Chondrocyte (in vitro differentiated cells): Measurements from ENCODE around the gene PLEKHM2. TPM values are rescaled to one million over a fixed set of nuclear protein-coding genes. Genes with fewer than 3 reads are reported as not detected.

ENCODE experiments used
- DNase-seq: peaks from one replicate; pipeline ENCODE4 v3.0.0; 2021; ENCODE audit warnings: mixed read lengths, low spot score
- H3K27ac Mint-ChIP-seq: one replicate; pipeline ENCODE4 v1.8.0; 2021; ENCODE audit warnings: mild to moderate bottlenecking, moderate library complexity, mixed read lengths; ENCODE audit not compliant: unreplicated experiment
- H3K27me3 Mint-ChIP-seq: 2 replicates; pipeline ENCODE4 v1.8.0; 2021; ENCODE audit warnings: low read depth, mixed read lengths
- H3K36me3 Mint-ChIP-seq: 2 replicates; pipeline ENCODE4 v1.8.0; 2021; ENCODE audit warnings: low read depth, mixed read lengths
- H3K4me1 Mint-ChIP-seq: 2 replicates; pipeline ENCODE4 v1.8.0; 2021; ENCODE audit warnings: low read depth, mild to moderate bottlenecking, mixed read lengths
- H3K4me3 Mint-ChIP-seq: one replicate; pipeline ENCODE4 v1.8.0; 2021; ENCODE audit warnings: mild to moderate bottlenecking, moderate library complexity, mixed read lengths; ENCODE audit not compliant: unreplicated experiment
- H3K9me3 Mint-ChIP-seq: 2 replicates; pipeline ENCODE4 v1.8.0; 2021; ENCODE audit warnings: low read depth, mixed read lengths
- total RNA-seq: library from RNA; stranded (reverse); gene quantifications from 3 replicates; pipeline ENCODE4 v1.2.1, GENCODE V29; 2021
- TF ChIP-seq, protein P1 (sequence below): fragments of 200-600 bp; sonication (generic); IDR thresholded peaks from 2 replicates; pipeline ENCODE4 v1.5.0; 2021; ENCODE audit warnings: antibody characterized with exemption, mild to moderate bottlenecking, moderate library complexity

The PLEKHM2 gene
- total RNA-seq, 1 donor from 2014 or later, result 68.3 TPM

DNA sequence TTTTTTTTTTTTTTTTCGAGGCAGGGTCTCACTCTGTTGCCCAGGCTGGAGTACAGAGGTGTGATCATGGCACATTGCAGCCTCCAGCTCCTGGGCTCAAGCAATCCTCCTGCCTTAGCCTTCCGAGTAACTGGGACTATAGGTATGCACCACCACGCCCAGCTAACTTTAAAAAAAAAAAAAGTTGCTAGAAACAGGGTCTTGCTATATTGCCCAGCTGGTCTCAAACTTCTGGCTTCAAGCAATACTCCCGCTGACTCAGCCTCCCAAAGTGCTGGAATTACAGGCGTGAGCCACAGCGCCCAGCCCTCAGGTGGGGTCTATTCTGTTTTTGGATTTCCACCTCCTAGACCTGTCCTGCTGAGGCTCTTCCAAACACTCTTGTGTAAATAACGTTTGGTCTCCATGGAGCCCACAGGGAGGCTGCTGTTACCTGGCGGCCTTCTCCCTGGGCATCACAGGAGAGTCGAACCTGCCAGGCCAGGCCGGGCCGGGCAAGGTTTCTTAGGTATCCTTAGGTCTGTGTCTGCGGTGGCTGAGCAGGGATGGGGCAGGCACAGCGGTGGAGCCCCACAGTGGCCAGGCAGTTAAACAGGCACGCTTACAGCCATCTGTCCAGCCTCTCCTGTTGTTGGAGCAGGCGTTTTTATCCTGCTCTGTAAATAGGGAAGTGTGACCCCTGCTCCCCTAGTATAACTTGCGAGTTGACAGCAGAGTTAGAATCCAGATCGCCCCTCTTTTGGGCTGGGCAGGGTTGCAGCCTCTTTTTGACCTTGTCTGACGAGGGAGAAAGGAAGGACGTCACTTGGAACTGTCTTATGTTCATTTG, 18.8 kb downstream of the PLEKHM2 start:
- no peaks in the 10 kb centered on the region for H3K9me3 Mint-ChIP-seq
- no peaks in the 10 kb centered on the region for H3K27me3 Mint-ChIP-seq
- DNase-seq, result no peak
- peak overlapping the region; percentile 99 for H3K27ac Mint-ChIP-seq
- peaks cover 41% of the 10 kb centered on the region for H3K4me1 Mint-ChIP-seq
- TF ChIP-seq, protein P1, sequence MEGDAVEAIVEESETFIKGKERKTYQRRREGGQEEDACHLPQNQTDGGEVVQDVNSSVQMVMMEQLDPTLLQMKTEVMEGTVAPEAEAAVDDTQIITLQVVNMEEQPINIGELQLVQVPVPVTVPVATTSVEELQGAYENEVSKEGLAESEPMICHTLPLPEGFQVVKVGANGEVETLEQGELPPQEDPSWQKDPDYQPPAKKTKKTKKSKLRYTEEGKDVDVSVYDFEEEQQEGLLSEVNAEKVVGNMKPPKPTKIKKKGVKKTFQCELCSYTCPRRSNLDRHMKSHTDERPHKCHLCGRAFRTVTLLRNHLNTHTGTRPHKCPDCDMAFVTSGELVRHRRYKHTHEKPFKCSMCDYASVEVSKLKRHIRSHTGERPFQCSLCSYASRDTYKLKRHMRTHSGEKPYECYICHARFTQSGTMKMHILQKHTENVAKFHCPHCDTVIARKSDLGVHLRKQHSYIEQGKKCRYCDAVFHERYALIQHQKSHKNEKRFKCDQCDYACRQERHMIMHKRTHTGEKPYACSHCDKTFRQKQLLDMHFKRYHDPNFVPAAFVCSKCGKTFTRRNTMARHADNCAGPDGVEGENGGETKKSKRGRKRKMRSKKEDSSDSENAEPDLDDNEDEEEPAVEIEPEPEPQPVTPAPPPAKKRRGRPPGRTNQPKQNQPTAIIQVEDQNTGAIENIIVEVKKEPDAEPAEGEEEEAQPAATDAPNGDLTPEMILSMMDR, result peak; percentile 61
- H3K4me3 Mint-ChIP-seq, result peak overlapping the region; percentile 33
- peaks cover 4% of the 10 kb centered on the region for H3K36me3 Mint-ChIP-seq

DNA sequence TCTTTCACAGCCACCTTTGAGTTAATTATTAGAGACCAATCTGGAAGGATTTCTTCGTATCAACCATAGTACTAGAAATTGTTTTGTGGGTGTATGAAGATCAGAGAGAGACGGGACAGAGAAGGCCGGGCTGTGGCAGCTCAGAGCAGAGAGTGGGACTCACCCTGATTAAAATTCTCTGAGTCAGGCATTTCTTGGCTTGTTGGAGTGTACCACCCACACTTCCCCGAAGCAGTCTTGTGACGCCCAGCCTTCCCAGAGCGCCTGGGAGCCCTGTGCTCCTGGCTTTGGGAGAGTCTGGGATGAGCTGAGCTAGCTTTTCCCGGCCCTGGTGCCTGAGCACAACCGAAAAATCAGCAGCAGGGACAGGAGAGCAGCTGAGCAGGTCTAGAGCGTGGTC, 19.4 kb downstream of the PLEKHM2 start:
- no peaks in the 10 kb centered on the region for H3K9me3 Mint-ChIP-seq
- H3K4me3 Mint-ChIP-seq, result peak overlapping the region; percentile 33
- peaks cover 4% of the 10 kb centered on the region for H3K36me3 Mint-ChIP-seq
- H3K4me1 Mint-ChIP-seq, result peaks cover 41% of the 10 kb centered on the region
- TF ChIP-seq, protein P1, result no peak
- no peaks in the 10 kb centered on the region for H3K27me3 Mint-ChIP-seq
- DNase-seq, result no peak
- peak overlapping the region; percentile 99 for H3K27ac Mint-ChIP-seq

DNA sequence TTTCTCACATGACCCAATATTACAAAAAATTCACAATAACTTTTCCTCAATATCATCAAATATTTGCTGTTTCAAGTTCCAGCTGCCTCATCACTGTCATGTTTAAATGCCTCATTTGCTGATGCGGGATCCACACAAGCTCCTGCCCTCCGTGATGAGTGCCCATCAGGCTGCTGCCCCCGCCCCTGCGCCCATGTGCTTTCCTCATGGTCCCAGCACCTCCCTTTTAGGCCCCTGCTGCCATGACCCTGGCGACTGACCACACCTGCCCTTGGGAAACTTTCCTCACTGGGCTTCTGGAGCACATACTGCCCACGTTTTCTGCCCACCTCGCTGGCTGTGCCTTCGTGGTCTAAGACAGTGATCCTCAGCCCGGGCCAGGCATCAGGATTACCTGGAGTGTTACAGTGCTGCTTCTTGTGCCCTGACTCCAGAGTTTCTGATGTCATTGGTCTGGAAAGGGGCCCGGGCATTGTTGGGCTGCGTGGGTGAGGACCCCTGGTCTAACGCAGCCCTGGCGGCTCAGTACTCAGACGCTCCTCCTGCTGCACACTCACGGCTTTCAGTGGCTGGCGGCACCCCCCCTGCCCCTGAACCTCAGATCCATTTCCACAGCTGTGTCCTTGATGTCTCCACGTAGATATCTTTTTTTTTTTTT, 20.5 kb downstream of the PLEKHM2 start:
- H3K27ac Mint-ChIP-seq, result peak overlapping the region; percentile 99
- H3K36me3 Mint-ChIP-seq, result peaks cover 4% of the 10 kb centered on the region
- H3K27me3 Mint-ChIP-seq, result no peaks in the 10 kb centered on the region
- TF ChIP-seq, protein P1, result no peak
- no peak overlapping the region for H3K4me3 Mint-ChIP-seq
- peaks cover 41% of the 10 kb centered on the region for H3K4me1 Mint-ChIP-seq
- no peak for DNase-seq
- no peaks in the 10 kb centered on the region for H3K9me3 Mint-ChIP-seq

DNA sequence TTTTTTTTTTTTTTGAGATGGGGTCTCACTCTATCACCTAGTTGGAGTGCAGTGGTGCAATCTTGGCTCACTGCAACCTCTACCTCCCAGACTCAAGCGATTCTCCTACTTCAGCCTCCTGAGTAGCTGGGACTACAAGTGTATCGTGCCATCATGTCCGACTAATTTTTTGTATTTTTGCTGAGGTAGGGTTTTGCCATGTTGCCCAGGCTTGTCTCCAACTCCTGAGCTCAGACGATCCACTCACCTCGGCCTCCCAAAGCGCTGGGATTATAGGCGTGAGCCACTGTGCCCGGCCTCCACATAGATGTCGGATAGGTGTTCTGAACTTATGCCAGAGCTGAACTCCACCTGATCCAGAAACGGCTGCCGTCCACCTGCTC, 21.1 kb downstream of the PLEKHM2 start:
- H3K27ac Mint-ChIP-seq, result peak overlapping the region; percentile 99

DNA sequence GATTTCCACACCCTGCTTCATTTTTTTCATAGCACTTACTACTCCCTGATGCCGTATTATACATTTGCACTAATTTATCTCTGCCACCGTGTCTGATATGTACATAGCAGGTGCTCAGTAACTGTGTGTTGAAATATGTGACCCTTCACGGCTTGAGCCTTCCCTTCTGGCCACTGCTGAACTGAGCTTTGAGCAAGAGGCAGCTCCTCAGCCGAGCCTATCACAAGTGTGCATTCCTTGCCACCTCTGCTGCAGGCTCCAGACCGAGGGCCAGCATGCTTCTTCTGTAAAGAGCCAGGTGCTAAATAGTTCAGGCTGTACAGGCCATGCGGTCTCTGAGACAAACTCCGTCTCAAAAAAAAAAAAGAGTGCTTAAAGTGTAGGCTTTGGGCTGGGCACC, 22.6 kb downstream of the PLEKHM2 start:
- no peak overlapping the region for H3K27ac Mint-ChIP-seq

More for the DNA sequence above, 21.1 kb downstream of the PLEKHM2 start:
- H3K4me1 Mint-ChIP-seq, result peaks cover 41% of the 10 kb centered on the region
- no peaks in the 10 kb centered on the region for H3K27me3 Mint-ChIP-seq
- no peak overlapping the region for H3K4me3 Mint-ChIP-seq
- H3K36me3 Mint-ChIP-seq, result peaks cover 4% of the 10 kb centered on the region
- no peaks in the 10 kb centered on the region for H3K9me3 Mint-ChIP-seq
- TF ChIP-seq, protein P1, result no peak
- no peak for DNase-seq

More for the DNA sequence above, 22.6 kb downstream of the PLEKHM2 start:
- H3K9me3 Mint-ChIP-seq, result no peaks in the 10 kb centered on the region
- H3K4me3 Mint-ChIP-seq, result no peak overlapping the region
- TF ChIP-seq, protein P1, result no peak
- peaks cover 34% of the 10 kb centered on the region for H3K4me1 Mint-ChIP-seq
- no peak for DNase-seq
- H3K27me3 Mint-ChIP-seq, result no peaks in the 10 kb centered on the region
- H3K36me3 Mint-ChIP-seq, result peaks cover 4% of the 10 kb centered on the region
